Erythroblast (primary cell): ENCODE data around the gene NFATC1.

Source experiments
- DNase-seq, 2 experiments: peaks; one replicate each; lab custom pipeline; 2025; lab: John Stamatoyannopoulos, UW
- GATA1 ChIP-seq: IDR thresholded peaks from 2 replicates; pipeline ENCODE4 v1.6.1; 2011; ENCODE audit warnings: low read depth, mild to moderate bottlenecking, control low read depth, low read length, moderate library complexity
- POLR2A ChIP-seq: IDR thresholded peaks from 2 replicates; pipeline ENCODE4 v1.6.1; 2011; ENCODE audit warnings: mild to moderate bottlenecking, low read length

The NFATC1 gene

DNA sequence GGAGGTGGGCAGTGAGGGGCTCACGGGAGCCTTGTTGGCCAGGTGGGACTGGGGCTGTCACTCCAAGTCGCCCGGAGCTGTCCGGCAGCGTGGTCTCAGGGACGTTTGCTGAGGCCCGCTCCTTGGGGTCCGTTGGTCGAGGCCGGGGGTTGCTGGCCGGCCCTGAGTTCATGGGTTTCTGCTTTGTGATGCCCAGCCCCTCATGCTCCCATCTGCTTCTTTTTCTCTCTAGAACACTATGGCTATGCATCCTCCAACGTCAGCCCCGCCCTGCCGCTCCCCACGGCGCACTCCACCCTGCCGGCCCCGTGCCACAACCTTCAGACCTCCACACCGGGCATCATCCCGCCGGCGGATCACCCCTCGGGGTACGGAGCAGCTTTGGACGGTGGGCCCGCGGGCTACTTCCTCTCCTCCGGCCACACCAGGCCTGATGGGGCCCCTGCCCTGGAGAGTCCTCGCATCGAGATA lies 14.5 kb downstream of the NFATC1 start:
- no peak for DNase-seq
- TF ChIP-seq GATA1 (no peak), POLR2A (no peak)

DNA sequence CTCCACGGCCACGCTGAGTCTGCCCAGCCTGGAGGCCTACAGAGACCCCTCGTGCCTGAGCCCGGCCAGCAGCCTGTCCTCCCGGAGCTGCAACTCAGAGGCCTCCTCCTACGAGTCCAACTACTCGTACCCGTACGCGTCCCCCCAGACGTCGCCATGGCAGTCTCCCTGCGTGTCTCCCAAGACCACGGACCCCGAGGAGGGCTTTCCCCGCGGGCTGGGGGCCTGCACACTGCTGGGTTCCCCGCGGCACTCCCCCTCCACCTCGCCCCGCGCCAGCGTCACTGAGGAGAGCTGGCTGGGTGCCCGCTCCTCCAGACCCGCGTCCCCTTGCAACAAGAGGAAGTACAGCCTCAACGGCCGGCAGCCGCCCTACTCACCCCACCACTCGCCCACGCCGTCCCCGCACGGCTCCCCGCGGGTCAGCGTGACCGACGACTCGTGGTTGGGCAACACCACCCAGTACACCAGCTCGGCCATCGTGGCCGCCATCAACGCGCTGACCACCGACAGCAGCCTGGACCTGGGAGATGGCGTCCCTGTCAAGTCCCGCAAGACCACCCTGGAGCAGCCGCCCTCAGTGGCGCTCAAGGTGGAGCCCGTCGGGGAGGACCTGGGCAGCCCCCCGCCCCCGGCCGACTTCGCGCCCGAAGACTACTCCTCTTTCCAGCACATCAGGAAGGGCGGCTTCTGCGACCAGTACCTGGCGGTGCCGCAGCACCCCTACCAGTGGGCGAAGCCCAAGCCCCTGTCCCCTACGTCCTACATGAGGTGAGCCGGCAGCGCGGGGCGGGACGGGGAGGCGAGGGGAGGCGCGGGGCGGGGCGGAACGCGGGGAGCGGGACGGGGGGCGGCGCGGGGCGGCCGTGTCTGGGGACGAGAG lies 15.2 kb downstream of the NFATC1 start:
- TF ChIP-seq POLR2A = no peak
- no peak for TF ChIP-seq GATA1
- no peak for DNase-seq

DNA sequence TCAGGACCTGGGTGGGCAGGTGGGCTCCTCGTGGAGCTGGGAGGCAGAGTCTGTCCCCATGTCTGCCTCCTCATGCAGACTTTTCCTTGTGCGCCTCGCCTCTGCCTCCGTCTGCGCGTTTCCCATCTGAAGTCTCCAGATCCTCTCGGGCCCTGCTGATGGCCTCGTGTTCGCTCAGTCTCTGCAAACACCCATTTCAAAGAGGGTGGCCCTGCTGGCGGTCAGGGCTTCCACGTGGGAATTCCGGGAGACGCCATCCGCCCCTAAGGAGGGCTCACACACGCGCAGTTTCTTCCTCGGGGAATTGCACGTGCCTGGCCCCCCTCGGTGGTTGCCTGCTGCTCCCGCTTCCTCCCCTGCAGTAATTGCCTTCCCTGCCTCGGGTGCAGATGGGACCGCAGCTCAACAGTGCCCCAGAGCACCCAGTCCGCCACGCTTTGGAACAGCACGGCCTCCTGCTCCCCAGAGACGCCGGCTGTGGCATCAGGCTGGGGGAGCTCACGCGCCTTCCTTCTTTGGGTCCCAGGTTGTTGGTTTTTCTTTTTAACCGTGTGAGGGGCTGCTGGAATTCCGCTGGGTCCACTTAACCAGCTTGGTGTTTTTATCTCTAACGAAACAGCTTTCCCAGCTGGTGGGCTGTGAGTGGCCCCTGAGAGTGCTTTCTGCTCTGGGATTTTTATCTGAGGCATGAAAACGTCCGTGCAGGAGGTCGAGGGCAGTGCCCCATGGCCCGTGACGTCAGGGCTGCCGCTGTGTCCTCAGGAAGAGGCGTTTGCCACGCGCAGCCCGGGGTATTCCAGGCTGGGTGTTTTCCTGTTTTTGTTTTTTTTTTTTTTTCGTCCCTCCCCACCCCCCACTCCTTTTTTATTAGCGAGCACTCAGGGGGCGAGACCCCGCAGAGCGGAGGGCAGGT lies 16.1 kb downstream of the NFATC1 start:
- DNase-seq = no peak
- no peak for TF ChIP-seq GATA1
- no peak for TF ChIP-seq POLR2A

DNA sequence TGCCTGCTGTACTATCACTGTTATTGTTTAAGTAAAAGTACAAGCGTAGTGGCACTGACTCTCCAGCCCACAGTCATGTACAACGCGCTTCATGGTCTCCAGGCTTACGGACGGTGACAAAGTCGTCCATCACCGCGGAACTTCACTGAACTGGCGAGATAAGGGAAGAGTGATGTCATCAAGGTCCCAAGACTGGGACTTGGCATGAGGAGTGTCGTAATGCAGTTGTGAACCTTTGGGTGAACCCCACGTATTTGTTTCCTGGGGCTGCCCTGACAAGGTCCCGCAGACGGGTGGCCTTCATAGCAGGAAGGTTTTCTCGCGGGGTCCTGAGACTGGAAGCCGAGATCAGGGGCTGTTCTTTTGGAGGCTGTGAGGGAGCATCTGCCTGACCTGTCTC lies 17.3 kb downstream of the NFATC1 start:
- DNase-seq = peak; percentile 30 to 51
- no peak for TF ChIP-seq GATA1

DNA sequence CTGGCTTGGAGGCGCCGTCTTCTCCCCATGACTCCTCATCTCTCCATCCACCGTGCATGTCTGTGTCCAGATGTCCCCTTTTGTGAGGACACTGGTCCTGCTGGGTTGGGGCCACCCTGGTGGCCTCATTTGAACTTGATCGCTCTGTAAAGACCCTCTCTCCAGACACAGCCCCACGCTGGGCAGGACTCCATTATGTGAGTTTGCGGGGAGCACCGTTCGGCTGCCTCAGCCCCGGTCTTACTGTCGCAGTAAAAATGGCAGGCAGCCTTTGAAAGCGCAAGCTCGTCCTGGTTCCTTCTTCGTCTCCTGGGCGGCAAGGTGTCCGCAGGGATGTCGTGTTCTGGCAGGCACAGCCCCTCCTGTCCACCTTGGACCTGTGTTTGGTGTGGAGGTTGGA lies 17.7 kb downstream of the NFATC1 start:
- TF ChIP-seq GATA1 (no peak), POLR2A (no peak)
- no peak for DNase-seq

DNA sequence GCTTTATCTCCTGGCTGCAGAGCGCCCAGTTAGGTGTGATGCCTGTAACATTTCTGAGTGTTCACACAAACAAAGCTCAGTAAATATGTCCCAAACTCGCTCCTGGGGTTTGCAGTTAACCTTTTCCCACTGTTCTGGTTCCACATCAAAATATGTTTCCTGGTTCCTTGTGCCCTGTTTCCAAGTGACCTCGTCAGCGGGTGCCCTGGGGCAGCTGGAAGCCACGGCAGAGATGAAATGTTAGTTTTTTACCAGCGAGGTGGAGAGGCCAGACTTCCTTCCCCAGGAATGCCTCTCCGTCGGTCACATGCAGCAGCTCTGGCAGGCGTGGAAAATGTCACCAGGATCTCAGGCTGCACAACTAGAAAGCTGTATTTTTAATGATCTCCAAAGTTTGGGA lies 18.2 kb downstream of the NFATC1 start:
- no peak for DNase-seq
- TF ChIP-seq POLR2A (no peak), GATA1 (no peak)

DNA sequence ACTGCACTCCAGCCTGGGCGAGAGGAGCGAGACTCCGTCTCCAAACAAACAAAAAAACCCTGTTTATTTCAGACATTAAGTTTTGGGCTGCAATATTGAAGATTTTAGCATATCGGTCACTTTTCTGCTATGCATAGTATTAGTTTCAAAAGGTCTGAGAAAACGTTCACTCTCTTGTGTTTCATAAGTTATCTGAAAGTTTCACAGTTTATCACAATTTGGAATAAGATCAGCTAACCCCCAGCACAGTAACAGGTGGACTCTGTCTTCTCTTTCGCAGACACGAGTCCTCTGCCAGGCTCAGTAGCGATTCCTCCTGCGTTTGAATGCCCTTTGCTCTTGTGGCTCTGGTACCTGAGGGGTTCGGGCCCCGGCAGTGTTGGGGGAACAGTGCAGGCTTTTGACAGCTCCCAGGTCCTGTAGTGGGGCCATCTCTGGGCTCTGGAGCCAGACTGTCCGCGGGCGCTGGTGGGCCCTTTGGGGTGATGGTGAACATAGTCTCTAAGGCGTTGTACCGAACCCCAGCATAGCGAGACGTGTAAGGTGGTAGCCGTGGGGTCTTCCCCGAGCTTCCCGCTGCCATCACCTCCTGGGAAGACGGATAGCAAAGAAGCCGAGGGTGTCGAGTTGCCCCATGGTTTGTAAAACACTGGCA lies 20.4 kb downstream of the NFATC1 start:
- no peak for TF ChIP-seq GATA1
- no peak for TF ChIP-seq POLR2A
- DNase-seq = no peak

DNA sequence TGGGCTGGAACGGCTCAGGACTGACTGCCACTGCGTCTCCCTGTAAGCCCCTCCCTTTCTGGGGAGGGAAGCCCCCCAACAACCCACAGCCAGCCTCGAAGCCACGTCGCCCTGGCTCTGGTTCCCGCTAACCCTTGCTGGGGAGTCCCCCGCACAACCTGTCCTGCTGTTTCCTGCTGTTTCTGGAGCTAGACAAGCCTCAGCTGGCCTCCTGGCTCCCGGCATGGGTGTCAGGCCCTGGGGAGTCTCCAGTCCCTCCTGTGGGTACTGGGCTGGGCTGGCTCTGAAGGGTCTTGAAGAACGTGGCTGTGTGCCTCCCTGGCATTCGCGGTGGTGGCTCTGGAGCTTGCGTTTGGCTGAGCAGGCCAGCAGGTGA lies 20.9 kb downstream of the NFATC1 start:
- DNase-seq = no peak

DNA sequence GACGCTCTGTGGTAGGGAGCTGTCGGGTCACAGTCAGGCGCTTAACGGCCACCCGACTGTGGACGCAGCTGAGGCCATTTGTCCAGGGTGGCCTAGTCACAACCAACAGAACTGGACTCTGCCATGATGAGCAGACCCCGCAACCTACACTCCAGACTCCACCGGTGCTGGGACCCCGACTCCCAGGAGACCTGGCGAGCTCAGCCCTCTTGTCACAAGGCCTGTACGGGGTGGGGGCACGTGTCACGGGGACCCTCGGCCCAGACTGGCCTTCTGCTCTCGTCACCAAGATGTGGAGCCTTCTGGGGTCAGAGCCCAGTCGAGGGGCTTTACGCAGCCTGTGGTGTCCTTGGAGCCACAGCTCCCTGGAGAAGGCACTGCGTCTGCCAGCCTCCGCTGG lies 22.5 kb downstream of the NFATC1 start:
- no peak for DNase-seq
- no peak for TF ChIP-seq GATA1
- TF ChIP-seq POLR2A = no peak

More for the DNA sequence above, 20.9 kb downstream of the NFATC1 start:
- no peak for TF ChIP-seq GATA1
- no peak for TF ChIP-seq POLR2A

DNA sequence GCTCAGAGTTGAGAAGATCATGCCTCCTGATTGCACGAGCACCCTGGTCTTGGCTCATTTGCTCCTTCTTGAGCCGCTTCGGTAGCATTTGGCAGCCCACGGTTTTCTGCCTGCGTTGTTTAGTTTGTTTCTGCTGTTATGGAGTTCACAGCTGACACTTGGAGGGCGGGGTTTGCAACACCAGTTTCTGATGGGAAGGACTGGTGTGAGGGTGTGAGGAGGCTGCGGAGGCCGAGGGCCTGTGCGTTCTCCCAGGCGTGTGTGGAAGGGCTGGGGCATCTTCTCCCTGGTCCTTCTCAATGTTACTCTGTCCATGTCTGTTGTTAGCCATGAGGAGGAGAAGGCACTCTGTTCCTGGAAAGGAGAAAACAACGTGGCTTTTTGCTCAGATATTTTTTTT lies 22.9 kb downstream of the NFATC1 start:
- DNase-seq = no peak
- no peak for TF ChIP-seq POLR2A

DNA sequence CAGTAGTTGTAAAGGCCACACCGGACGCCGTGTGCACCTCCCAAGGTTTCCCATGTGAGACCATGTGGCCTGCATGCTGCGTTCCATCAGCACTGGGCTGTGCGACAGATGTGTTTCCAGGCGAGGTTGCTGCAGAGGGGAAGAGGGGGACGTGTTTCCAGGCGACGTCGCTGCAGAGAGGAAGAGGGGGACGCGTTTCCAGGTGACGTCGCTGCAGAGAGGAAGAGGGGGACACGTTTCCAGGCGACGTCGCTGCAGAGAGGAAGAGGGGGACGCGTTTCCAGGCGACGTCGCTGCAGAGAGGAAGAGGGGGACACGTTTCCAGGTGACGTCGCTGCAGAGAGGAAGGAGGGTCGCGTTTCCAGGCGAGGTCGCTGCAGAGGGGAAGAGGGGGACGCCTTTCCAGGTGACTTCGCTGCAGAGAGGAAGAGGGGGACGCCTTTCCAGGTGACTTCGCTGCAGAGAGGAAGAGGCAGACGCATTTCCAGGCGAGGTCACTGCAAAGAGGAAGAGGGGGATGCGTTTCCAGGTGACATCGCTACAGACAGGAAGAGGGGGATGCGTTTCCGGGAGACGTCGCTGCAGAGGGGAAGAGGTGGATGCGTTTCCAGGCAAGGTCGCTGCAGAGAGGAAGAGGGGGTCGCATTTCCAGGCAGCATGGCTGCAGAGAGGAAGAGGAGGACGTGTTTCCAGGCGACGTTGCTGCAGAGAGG lies 24.5 kb downstream of the NFATC1 start:
- no peak for TF ChIP-seq POLR2A
- TF ChIP-seq GATA1 = no peak
- no peak for DNase-seq

DNA sequence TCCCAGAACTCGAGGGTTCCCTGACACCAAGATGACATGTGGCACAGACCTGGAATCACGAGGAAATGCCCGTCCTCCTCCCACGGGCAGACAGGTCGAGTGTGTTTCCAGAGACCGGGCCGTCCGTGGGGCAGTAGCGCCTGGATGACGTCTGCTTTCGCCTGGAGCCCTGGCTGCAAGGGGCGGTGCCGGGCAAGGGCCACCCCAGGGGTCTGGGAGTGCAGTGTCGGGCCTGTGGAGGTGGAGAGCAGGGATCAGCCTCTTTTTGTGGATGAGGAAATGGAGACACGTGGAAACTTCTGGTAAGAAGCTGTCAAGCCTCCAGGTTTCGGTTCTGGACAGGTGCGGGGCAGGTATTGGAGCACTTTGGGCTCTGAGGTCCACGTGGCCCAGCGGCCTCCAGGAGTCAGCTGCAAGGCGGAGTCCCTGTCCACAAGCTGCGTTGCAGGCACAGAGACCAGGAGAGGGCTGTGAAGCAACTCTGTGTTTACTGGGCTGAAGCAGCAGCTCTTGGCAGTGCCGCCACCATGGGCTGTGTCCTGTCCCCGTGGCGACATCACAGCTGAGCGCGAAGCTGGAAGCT lies 25.6 kb downstream of the NFATC1 start:
- TF ChIP-seq POLR2A (no peak), GATA1 (no peak)
- no peak for DNase-seq

DNA sequence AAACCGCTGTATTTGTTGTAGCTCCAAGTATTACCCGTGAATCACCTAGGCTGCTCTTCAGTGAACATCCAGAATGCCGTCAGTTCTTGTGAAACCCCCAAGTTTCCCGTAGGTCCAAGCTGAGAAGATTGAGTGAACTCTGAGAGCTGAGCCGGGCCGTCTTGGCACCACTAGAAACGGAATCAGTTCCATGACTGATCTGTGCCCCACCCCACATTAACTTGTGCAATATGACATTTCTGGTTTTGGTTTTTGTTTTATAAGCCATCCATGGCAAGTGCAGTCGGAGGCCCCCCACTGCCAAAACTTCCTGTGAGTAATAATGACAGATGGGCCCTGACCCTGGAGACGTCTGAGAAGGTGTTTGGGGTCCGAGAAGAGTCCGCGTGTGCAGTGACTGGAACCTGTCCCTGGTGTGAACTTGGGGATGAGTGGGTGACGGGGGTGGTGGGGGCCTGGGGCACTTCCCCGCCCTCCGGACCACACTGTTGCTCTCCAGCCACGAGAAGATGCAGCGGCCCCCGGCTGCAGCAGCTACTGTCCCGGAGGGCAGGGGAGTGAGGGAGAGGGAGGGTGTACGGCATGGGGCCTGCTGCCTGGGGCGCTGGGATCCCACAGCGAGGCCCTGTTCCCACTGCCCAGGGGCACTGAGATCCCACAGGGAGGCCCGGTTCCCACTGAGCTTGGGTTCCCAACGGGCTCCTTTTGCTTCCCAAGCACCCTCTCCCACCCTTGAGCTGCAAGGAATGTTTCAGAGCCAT lies 26.5 kb downstream of the NFATC1 start:
- TF ChIP-seq POLR2A = no peak
- TF ChIP-seq GATA1 = no peak
- DNase-seq = no peak
